OCI-LY1 (cell line): ENCODE data around the gene ATP1B3.
"Not testable (repeated sequence)": the region's sequence is repeated elsewhere in the genome, so short reads cannot be mapped to it uniquely, and the experiment has no call there.

Experiments
- CTCF ChIP-seq: fragments of 200-600 bp; sonication (generic), shearing (Covaris generic); IDR thresholded peaks from 2 replicates; pipeline ENCODE4 v1.5.1; 2017; ENCODE audit warnings: mild to moderate bottlenecking, antibody characterized with exemption, low read length, moderate library complexity, mixed read lengths
- EZH2 ChIP-seq: fragments of 200-600 bp; sonication (generic), shearing (Covaris generic); IDR thresholded peaks from 2 replicates; pipeline ENCODE4 v1.8.0; 2017; ENCODE audit warnings: borderline replicate concordance, mixed run types, mild to moderate bottlenecking, antibody characterized with exemption, low read length, moderate library complexity, mixed read lengths

DNA sequence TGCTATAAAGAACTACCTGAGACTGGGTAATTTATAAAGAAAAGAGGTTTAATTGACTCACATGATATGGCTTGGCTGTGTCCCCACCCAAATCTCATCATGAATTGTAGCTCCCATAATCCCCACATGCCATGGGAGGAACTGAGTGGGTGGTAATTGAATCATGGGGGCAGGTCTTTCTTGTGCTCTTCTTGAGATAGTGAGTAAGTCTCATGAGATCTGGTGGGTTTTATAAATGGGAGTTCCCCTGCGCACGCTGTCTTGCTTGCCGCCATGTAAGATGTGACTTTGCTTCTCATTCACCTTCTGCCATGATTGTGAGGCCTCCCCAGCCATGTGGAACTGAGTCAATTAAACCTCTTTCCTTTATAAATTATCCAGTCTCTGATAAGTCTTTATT is 12.1 kb downstream of the ATP1B3 start:
- not testable (repeated sequence) for TF ChIP-seq CTCF, EZH2
